GM15510 (cell line): ENCODE data around the gene KAZALD1.

ENCODE experiments used
- POLR2A ChIP-seq: IDR thresholded peaks from 3 replicates; pipeline ENCODE4 v1.6.1; 2011; ENCODE audit warnings: borderline replicate concordance; ENCODE audit not compliant: insufficient read length; ENCODE audit errors: extremely low read depth

The KAZALD1 gene

DNA sequence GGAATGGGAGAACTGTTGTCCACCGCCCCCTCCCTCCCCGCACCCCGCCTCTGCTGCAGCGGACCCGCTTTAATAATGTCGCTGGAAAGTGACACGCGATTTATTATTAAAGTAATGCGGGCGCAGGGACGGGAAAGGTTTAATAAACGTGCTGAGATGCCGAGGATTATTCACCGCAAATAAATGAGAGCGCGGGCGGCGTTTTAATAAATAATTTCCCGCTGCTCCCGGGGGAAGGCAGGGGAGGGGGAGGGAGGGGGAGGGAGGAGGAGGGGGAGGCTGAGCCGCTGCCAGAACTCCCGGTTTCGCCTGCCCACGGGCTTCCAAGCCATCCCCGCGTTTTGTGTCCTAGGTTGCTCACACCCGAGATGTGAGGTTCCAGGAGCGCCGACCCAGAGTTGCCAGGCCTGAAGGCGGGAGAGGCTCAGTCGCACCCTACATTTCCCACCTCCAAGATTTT, 5.1 kb downstream of the KAZALD1 start:
- no peak for TF ChIP-seq POLR2A

DNA sequence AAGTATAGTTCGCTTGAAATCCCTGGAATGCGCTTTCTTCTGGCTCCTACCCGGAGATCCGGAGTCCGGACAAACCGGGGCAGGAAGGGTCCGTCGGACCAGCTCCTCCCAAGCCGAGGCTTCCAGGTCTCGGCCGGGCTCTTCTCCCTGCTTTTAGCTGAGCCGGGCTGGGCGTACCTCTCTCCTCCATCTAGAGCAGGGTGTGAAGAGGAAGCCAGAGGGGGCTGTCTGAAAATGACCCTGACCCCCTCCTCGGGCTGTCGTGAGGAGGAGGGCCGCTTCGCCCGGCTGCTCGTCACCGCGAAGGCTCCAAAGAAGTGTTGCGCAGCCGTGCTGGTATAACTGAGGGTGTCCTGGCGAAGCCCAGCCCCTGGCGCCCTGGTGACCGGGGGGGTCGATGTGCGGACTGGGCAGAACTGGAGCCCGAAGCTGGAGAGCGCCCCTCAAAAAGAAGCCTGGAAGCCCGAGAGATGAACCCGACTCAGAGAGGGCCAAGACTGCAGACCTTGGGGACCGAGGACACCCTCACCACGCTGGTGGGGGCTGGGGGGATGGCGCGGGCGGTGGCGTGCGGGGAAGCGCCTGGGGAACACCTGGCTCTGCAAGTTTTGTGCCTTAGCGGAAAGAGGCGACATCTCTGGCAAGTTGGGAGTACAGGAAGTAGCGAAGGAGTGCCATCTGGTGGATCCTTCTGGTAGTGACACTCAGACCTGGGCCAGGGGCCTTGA, 5.7 kb downstream of the KAZALD1 start:
- no peak for TF ChIP-seq POLR2A

DNA sequence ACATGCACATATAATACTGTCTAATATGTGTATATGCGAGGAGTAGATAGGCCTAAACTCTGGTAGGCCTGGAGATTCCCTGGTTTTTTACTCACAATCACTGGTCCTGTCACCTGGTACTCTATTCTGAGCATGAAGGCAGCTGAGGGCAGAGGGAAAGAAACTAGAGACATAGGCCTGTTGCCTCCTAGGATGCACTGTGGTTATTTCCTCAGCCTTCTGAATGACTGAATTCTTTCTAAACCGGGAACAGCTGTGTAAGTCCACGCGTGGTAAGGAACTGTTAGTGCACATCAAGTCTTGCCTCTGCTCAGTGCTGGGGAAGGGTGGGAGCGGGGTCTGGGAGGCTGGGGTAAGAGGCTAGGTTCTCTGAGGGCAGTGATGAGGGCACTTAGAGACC, 7.7 kb downstream of the KAZALD1 start:
- no peak for TF ChIP-seq POLR2A

DNA sequence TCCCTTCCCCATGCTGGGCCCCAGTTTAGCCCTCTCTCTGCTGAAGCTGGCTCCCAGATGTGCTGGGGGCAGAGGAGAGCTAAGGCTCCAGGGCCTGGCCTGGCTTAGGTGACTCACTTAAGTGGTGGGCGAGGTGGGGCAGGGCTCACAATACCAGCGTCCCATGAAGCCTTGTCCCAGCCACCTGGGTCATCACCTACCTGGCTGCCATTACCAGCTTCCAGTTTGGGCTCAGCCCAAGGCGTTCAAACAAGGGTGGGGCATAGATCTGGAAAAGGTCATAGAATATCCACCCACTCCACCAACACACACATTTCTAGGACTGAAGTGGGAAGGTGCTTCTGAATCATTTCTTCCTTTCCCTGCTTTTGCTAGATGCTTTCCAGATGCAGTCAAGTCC, 8.3 kb downstream of the KAZALD1 start:
- no peak for TF ChIP-seq POLR2A

DNA sequence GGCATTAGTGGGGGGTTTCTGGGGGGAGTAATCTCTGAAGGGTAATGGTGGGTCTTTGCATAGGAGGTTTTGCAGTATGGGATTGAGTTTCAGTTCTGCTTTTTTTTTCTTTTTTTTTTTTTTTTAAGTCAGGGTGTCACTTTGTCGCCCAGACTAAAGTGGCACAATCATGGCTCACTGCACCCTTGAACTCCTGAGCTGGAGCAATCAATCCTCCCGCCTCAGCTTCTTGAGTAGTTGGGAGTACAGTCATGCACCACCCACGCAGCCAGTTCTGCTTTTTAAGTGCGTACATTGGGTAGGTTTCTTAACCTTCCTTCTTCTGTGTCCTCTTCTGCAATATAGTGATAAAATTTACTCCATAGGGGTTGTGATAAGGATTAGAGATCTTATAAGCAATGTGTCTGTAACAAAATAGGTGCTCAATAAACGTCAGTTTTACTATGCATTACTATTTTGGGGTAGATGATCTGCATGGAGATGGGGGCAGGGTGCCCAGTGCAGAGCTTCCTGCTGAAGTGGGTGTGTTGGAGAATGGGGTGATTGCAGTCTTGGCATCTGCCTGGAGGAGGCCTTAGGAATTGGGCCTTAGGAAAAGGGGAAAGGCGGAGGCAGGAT, 9.6 kb downstream of the KAZALD1 start:
- no peak for TF ChIP-seq POLR2A

DNA sequence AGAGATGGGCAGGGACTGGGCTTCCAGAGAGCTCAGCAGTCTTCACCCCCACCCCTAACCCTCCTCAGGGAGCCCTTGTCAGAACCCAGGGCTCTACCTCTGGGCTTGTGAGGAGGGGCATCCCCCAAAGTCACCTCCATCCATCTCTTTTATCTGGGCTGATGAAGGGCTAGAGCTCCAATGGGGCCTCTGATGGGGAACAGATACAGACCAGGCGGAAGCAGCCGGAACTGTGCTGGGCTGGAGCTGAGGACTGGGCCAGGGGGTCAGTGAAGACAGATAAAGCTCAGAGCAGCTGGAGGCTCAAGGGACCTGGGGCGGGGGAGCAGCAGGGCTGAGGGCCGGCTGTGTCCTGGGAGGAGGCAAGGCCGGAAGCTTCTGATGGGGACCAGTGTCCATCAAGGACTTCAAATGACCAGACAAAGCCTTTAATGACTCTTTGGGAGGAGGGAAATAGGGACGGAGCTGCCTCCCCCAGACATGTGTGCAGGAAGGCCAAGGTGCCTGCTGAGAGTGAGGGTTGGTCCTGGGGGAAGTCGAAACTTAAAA, 10.2 kb downstream of the KAZALD1 start:
- TF ChIP-seq POLR2A = no peak

DNA sequence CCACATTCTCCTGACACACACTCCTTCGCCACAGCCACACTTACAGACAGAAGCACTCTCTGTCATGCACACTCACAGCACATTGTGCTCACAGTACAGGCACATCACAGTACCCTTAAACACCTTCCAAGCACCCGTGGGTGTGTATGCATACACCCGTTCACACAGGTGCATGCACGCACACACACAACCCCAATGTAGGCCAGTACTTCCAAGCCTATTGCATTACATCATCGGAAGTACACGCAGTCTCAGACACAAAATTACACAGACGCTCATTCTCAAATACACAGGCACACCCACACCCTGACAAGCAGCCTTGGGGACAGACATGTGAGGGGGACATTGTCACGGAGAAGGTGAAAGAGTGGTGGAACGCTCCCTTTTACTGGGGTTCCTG, 11.1 kb downstream of the KAZALD1 start:
- TF ChIP-seq POLR2A = no peak

DNA sequence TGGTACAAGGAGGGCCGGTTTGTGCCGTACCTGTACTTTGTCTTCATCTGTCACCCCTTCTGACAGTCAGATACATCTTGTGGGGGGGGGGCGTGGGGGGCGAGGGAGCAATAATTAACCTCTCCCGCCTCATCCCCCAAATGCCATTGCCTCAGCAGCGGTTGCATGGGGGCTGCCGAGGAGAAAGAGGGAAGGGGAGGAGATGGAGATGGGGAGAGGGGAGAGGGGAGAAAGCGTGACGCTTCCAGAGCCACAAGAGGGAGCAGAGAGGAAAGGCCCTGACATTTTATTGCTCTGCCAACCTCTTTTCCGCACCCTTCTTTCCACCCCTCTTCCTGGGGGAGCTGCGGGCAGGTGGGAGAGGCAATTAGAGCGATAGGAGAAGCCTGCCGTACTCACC, 11.8 kb downstream of the KAZALD1 start:
- no peak for TF ChIP-seq POLR2A

DNA sequence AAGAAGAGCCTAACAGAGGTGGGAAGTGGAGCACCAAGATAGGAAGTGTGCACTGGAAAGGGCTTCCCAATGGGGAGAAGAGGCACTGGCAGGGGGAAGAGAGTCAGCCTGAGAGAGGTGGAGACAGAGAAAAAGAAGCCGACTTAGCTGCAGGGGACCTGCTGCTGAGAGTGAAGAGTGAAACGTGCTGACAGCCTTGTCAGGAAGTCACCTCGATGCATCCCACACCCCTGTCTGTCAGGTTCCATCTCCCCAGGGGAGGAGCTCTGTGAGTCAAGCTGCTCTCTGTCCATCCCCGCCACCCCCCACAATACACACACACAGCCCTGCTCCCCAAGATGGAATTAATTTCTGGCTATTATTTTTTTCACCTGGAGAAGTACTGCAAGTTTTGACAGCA, 14.0 kb downstream of the KAZALD1 start:
- no peak for TF ChIP-seq POLR2A

DNA sequence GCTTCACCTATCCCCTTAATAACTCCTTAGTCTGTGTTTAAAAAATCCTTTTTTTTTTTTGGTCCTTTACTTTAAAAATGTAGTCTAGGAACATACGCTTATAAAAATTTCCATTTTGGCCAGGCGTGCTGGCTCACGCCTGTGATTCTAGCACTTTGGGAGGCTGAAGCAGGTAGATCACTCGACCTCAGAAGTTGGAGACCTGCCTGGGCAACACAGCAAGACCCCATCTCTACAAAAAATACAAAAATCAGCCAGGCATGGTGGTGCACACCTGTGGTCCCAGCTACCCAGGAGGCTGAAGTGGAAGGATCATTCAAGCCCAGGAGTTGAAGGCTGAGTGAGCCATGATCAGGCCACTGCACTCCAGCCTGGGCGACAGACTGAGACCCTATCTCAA, 14.8 kb downstream of the KAZALD1 start:
- no peak for TF ChIP-seq POLR2A

DNA sequence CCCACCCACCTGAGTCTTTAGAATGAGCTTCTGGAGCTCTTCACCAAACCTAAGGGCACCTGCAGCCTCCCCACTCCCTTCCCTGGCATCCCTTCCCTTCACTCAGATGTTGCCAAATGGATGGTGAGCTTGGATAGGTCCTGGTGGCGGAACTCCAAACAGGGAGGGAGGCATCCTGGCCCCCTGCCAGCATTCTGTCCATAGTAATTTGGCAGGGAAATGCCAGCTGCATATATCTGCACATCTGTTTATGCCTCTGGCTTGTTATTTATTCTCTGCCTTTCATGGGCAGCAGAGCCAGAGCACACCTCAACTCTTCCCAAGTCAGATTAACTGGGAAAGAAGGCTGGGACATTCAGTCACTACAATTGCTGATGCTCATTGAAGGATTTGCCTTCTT, 18.1 kb downstream of the KAZALD1 start:
- no peak for TF ChIP-seq POLR2A

DNA sequence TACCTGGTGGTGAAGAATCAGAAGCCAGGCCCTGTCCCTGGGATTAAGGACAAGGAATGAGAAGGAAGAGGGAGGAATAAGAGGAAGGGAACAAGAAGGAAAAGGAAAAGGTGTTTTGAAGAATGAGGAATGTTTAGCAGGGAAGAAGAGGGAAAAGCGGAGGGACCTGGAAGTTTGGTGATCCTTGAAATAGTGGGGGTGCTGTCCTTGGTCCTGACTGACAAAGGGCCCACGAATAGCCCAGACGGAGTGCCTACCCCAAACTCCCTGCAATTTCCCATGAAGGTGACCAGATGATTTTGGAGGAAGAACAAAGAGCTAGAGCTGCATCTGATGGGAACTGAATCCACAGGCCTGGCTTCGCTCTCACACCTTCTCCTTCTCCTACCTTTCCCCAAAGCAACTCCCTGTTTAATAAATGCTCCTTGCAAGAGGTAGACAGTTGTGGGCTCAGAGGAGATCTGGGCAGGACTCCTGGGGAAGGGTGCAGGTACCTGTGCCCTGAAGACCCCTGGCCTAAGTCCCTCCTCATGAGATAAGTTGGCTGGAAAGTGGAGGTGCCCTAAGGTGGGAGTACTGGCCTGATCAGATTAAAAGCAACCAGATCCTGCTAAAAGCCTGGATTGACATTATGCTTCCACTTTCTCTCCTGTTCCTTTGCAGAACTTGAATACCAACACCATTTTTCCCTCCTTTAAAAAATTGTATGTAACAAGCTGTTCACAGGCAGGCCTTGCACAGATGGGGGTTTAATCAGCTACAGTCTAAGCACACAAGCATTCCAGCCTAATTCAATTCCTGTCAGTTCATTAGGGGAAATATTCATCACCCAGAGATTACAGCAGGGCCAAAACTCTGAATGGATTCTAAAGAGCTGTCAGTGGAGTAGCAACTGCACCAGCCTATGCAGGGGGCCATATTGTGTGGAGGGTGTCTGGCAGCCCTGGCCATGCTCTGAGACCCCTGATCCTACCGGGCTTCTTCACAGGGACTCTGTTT, 19.4 kb downstream of the KAZALD1 start:
- TF ChIP-seq POLR2A = no peak

DNA sequence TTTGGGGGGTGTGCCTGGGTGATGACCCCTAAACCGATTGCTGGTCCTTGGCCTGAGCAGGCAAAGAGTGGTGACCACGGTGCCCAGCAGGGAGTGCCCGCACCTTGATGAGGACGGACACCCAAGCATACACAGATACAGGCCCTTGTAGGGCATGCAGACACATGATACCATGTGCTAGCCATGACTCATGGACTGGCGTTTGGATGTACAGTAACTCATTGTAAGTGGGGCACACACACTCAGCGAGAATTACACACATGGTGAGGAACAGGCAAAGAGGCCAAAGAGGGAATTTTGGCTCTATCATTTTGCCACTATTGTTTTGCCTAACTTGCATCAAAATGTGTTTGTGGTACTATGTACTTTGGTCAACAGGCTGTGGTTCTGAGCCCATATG, 24.1 kb downstream of the KAZALD1 start:
- TF ChIP-seq POLR2A = no peak

DNA sequence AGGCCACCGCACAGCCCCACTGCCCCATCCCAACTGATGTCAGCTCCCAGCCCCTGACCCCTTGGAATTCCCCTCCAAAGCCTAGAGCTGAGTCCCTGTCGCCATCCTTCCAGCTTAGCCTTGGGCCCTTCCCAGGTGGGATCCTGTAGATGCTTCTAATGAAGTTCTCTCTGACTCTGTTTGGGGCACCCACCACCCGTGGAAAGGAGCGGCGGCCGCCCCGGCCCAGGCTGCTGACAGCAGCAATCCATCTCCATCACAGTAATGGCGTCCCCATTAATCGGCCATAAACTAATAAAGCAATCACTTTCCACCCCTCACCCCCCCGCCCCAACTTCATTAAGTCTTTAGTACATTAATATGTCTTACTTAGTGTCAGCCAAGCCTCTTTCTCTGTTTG, 25.6 kb downstream of the KAZALD1 start:
- TF ChIP-seq POLR2A = no peak

DNA sequence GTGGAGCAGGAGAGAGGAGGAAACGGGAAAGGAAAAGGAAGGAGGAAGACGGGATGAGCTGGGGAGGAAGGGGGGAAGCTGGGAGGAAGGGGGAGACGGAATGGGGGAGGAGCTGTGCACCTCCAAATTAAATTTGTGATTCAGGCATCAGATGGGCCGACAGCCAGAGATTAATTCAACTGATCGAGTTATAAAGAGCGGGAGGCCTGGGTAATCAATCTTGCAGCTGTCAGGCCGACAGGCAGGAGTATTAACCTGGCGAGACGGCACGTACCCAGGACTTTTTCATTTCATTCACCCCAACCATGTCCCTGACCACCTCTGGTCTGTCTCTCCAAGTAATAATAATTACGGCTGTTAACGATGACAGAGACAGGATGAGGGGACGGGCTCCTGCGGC, 26.2 kb downstream of the KAZALD1 start:
- no peak for TF ChIP-seq POLR2A
